GM18861 (cell line): ENCODE data around the gene AURKB.
A peak's percentile ranks its signal among the peaks of the same experiment; 100 is the strongest.
"Not testable (repeated sequence)": the region's sequence is repeated elsewhere in the genome, so short reads cannot be mapped to it uniquely, and the experiment has no call there.

ENCODE experiments used
- ATAC-seq: cut with Tn5 transposase; IDR thresholded peaks from one replicate; pipeline ENCODE4 v1.9.1; 2021; ENCODE audit not compliant: unreplicated experiment

Gene AURKB

GRCh38 chr17:8189041-8189710, 21.2 kb downstream of the AURKB start:
- ATAC-seq, result no peak

- no peak for ATAC-seq
Observed at GRCh38 chr17:8188263-8188839, 22.0 kb downstream of the AURKB start.

GRCh38 chr17:8187517-8188262, 22.7 kb downstream of the AURKB start:
- peak; percentile 19 for ATAC-seq

- peak; percentile 18 for ATAC-seq
Observed at GRCh38 chr17:8186787-8187516, 23.4 kb downstream of the AURKB start.

- ATAC-seq, result no peak
Observed at GRCh38 chr17:8186446-8186786, 24.0 kb downstream of the AURKB start.

- ATAC-seq, result no peak
Observed at GRCh38 chr17:8185582-8186445, 24.6 kb downstream of the AURKB start.

- no peak for ATAC-seq
Observed at GRCh38 chr17:8176998-8177731, 33.2 kb downstream of the AURKB start.

- peak; percentile 32 for ATAC-seq
Observed at GRCh38 chr17:8176197-8176940, 34.0 kb downstream of the AURKB start, which contains the start of gene TMEM107. TSS of gene TMEM107 (minus strand) at chr17:8176380. CDS start at chr17:8176286, 94 bp downstream.

GRCh38 chr17:8175795-8176196, 34.6 kb downstream of the AURKB start:
- ATAC-seq, result no peak

- ATAC-seq, result no peak
Observed at GRCh38 chr17:8173871-8174322, 36.5 kb downstream of the AURKB start.

GRCh38 chr17:8173056-8173870, 37.1 kb downstream of the AURKB start:
- peak; percentile 66 for ATAC-seq

- not testable (repeated sequence) for ATAC-seq
Observed at GRCh38 chr17:8170186-8170585, 40.2 kb downstream of the AURKB start.

GRCh38 chr17:8167526-8167925, 42.8 kb downstream of the AURKB start:
- ATAC-seq, result no peak

GRCh38 chr17:8166731-8167130, 43.6 kb downstream of the AURKB start:
- no peak for ATAC-seq

- ATAC-seq, result no peak
Observed at GRCh38 chr17:8164815-8165131, 45.6 kb downstream of the AURKB start.

GRCh38 chr17:8163978-8164814, 46.2 kb downstream of the AURKB start:
- ATAC-seq, result no peak
